Measurements from ENCODE around the gene FGF18. TPM values are rescaled to one million over a fixed set of nuclear protein-coding genes. Genes with fewer than 3 reads are reported as not detected.

Gene FGF18
- total RNA-seq, 3 donors from 2014 or later (not counting 1 experiment from before 2014, with no cell fraction given), result 0.16 to 0.25 (median 0.23) TPM

DNA sequence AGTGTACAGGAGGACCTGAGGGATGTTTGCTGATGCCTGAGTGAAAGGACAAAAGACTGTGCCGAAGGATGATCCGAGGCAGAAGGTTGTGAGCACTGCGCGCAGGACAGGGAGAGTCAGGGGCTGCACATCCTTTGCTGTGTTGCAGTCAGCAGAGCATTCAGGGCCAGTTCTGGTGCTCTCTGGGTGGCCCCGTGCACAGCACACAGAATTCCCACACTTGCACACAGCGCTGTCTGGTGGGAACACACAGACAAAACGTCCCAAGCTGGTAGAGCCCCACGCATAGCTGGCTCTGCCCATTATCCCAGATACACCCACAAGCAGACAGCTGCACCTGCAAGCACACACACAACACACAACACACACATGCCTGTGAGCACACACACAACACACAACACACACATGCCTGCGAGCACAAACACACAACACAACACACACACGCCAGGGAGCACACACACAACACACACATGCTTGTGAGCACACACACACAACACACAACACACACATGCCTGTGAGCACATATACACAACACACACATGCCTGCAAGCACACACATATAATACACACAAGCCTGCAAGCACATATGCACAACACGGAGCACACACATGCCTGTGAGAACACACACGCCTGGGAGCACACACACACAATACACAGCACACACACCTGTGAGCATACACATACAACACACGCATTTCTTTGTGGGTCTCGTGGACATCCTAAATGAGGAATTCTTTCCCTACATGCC, 74.4 kb downstream of the FGF18 start:
- Histone ChIP-seq H3K36me3 (ENCODE audit: control insufficient read depth, insufficient read depth, low read length) (no peaks in the 10 kb centered on the region), H3K27me3 (ENCODE audit: control insufficient read depth, insufficient read depth, low read length) (no peaks in the 10 kb centered on the region), H3K4me1 (ENCODE audit: control insufficient read depth, insufficient read depth, low read length) (no peaks in the 10 kb centered on the region), H3K4me3 (ENCODE audit: low read length) (no peak overlapping the region), H3K27ac (ENCODE audit: low read length) (no peak overlapping the region), H3K9me3 (ENCODE audit: control insufficient read depth, insufficient read depth, low read length) (no peaks in the 10 kb centered on the region)
- 91% methylated on average over 14 of the region's 14 CpGs for WGBS (ENCODE audit: insufficient coverage)
- intact Hi-C loops (cut with micrococcal nuclease), result no loop called here
- no peaks in the 10 kb centered on the region for H3K4me1 Mint-ChIP-seq
- TF ChIP-seq, protein P1, sequence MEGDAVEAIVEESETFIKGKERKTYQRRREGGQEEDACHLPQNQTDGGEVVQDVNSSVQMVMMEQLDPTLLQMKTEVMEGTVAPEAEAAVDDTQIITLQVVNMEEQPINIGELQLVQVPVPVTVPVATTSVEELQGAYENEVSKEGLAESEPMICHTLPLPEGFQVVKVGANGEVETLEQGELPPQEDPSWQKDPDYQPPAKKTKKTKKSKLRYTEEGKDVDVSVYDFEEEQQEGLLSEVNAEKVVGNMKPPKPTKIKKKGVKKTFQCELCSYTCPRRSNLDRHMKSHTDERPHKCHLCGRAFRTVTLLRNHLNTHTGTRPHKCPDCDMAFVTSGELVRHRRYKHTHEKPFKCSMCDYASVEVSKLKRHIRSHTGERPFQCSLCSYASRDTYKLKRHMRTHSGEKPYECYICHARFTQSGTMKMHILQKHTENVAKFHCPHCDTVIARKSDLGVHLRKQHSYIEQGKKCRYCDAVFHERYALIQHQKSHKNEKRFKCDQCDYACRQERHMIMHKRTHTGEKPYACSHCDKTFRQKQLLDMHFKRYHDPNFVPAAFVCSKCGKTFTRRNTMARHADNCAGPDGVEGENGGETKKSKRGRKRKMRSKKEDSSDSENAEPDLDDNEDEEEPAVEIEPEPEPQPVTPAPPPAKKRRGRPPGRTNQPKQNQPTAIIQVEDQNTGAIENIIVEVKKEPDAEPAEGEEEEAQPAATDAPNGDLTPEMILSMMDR (IDR thresholded peaks at IDR 0.05), result no peak
- no peaks in the 10 kb centered on the region for H3K36me3 Mint-ChIP-seq
- ATAC-seq (no peak), DNase-seq (no peak)
- no peak overlapping the region for H3K4me3 Mint-ChIP-seq
- no peak overlapping the region for H3K27ac Mint-ChIP-seq
- H3K9me3 Mint-ChIP-seq, result no peaks in the 10 kb centered on the region
- H3K27me3 Mint-ChIP-seq (ENCODE audit: low read depth in 2 of 2), result peaks cover under 1 to 4% of the 10 kb centered on the region in 2 donors

DNA sequence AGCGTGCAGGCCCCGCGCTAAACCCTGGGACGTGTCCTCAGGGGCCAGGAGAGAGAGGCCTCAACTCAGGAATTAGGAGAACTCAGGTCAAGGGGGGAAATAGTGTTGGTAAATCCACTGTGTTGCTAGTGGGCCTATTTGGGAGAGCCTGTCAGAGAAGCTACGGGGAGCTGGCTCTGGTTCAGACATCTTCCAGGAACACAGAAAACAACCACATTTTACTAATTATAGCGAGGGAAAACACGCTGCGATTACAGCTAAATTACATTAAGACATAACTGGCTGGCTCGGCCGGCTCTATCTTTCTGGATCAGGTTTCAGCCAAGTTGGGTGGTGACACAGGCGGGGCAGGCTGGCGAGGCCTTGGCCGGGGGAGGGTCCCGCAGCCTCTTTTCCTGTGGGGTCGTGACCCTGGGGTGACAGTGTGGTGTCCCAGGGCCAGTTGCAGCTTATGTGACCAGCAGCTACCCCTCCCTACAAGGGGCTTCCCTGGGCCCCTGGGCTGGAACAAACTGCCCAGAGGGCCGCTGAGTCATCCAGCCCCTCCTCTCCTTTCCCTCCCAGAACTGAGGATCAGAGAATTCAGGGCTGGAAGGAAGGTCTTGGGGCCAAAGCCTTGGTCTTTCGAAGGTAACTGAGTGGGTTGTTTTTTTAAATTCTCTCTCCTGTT, 75.1 kb downstream of the FGF18 start:
- H3K4me1 ChIP-seq (ENCODE audit: control insufficient read depth, insufficient read depth, low read length), result no peaks in the 10 kb centered on the region
- DNase-seq (no peak), ATAC-seq (no peak)
- H3K27ac ChIP-seq (ENCODE audit: low read length), result no peak overlapping the region
- Mint-ChIP-seq H3K4me3 (no peak overlapping the region), H3K4me1 (no peaks in the 10 kb centered on the region), H3K36me3 (no peaks in the 10 kb centered on the region), H3K27me3 (ENCODE audit: low read depth in 2 of 2) (peaks cover 0 to 4% of the 10 kb centered on the region in 2 donors), H3K27ac (no peak overlapping the region), H3K9me3 (no peaks in the 10 kb centered on the region)
- intact Hi-C loops (cut with micrococcal nuclease), result no loop called here
- no peaks in the 10 kb centered on the region for H3K27me3 ChIP-seq (ENCODE audit: control insufficient read depth, insufficient read depth, low read length)
- H3K4me3 ChIP-seq (ENCODE audit: low read length), result no peak overlapping the region
- no peaks in the 10 kb centered on the region for H3K9me3 ChIP-seq (ENCODE audit: control insufficient read depth, insufficient read depth, low read length)
- TF ChIP-seq, protein P1 (IDR thresholded peaks at IDR 0.05), result no peak
- H3K36me3 ChIP-seq (ENCODE audit: control insufficient read depth, insufficient read depth, low read length), result no peaks in the 10 kb centered on the region
- WGBS (ENCODE audit: insufficient coverage), result 53% methylated on average over 17 of the region's 17 CpGs

DNA sequence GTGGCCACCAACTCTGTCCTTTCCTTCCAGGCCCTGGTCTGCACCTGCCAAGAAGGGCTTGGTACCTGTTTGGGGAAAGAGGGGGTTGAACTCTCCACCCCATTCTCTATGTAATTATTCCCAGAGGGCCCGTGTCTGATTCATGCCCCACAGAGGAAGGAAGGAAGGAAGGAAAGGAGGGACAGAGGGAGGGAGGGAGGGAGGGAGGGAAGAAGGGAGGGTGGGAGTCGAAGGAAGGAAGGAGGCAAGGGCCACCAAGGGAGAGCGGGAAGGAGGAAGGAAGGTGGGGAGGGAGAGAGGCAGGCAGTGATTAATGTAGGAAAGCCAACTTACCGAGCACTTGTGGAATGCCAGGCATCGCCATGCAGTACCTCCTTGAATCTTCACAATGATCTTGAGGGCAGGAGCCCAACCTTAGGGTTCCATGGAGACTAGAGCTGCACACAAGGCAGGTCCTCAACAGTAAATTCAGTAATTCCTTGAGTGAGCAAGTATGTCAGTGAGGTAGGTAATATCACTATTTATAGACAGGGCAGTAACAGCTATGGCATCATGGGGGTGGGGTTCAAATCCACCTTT, 75.8 kb downstream of the FGF18 start:
- Mint-ChIP-seq H3K4me1 (no peaks in the 10 kb centered on the region), H3K4me3 (no peak overlapping the region), H3K9me3 (no peaks in the 10 kb centered on the region), H3K36me3 (no peaks in the 10 kb centered on the region), H3K27me3 (ENCODE audit: low read depth in 2 of 2) (peaks cover 0 to 4% of the 10 kb centered on the region in 2 donors), H3K27ac (no peak overlapping the region)
- TF ChIP-seq, protein P1 (IDR thresholded peaks at IDR 0.05), result no peak
- Histone ChIP-seq H3K36me3 (ENCODE audit: control insufficient read depth, insufficient read depth, low read length) (no peaks in the 10 kb centered on the region), H3K4me1 (ENCODE audit: control insufficient read depth, insufficient read depth, low read length) (no peaks in the 10 kb centered on the region), H3K4me3 (ENCODE audit: low read length) (no peak overlapping the region), H3K27ac (ENCODE audit: low read length) (no peak overlapping the region), H3K9me3 (ENCODE audit: control insufficient read depth, insufficient read depth, low read length) (no peaks in the 10 kb centered on the region), H3K27me3 (ENCODE audit: control insufficient read depth, insufficient read depth, low read length) (no peaks in the 10 kb centered on the region)
- no peak for ATAC-seq
- DNase-seq, result no peak
- intact Hi-C loops (cut with micrococcal nuclease), result no loop called here
- 67% methylated on average over 5 of the region's 5 CpGs for WGBS (ENCODE audit: insufficient coverage)

All from natural killer cell (primary cell).